GM18508 (cell line): Measurements from ENCODE around the gene ADAMTSL1.

ENCODE experiments used
- ATAC-seq: cut with Tn5 transposase; IDR thresholded peaks from one replicate; pipeline ENCODE4 v1.9.1; 2021; ENCODE audit warnings: moderate number of reproducible peaks; ENCODE audit not compliant: insufficient read depth, unreplicated experiment

The ADAMTSL1 gene

GRCh38 chr9:18869725-18870124 is 395.8 kb downstream of the ADAMTSL1 start:
- no peak for ATAC-seq

- ATAC-seq, result no peak
These were observed 400.1 kb downstream of the ADAMTSL1 start for GRCh38 chr9:18874069-18874468.

- peak; percentile 64 for ATAC-seq
These were observed 401.0 kb downstream of the ADAMTSL1 start for GRCh38 chr9:18874990-18875389.

GRCh38 chr9:18877984-18878383 is 404.0 kb downstream of the ADAMTSL1 start:
- no peak for ATAC-seq

GRCh38 chr9:18881758-18882157 is 407.8 kb downstream of the ADAMTSL1 start:
- no peak for ATAC-seq

GRCh38 chr9:18887546-18887945 is 413.6 kb downstream of the ADAMTSL1 start:
- no peak for ATAC-seq

GRCh38 chr9:18888290-18888689 is 414.3 kb downstream of the ADAMTSL1 start:
- ATAC-seq, result no peak

GRCh38 chr9:18889550-18889949 is 415.6 kb downstream of the ADAMTSL1 start:
- no peak for ATAC-seq

- peak; percentile 87 for ATAC-seq
These were observed 416.4 kb downstream of the ADAMTSL1 start for GRCh38 chr9:18890372-18890771.

- ATAC-seq, result no peak
These were observed 418.2 kb downstream of the ADAMTSL1 start for GRCh38 chr9:18891946-18892670.

- ATAC-seq, result no peak
These were observed 419.1 kb downstream of the ADAMTSL1 start for GRCh38 chr9:18893046-18893445.

GRCh38 chr9:18893491-18893890 is 419.5 kb downstream of the ADAMTSL1 start:
- ATAC-seq, result no peak

- no peak for ATAC-seq
These were observed 422.1 kb downstream of the ADAMTSL1 start for GRCh38 chr9:18896004-18896403.

- no peak for ATAC-seq
These were observed 422.7 kb downstream of the ADAMTSL1 start for GRCh38 chr9:18896531-18897179.

- no peak for ATAC-seq
These were observed 429.5 kb downstream of the ADAMTSL1 start for GRCh38 chr9:18903450-18903849.

- ATAC-seq, result no peak
These were observed 431.3 kb downstream of the ADAMTSL1 start for GRCh38 chr9:18905028-18905882.

- no peak for ATAC-seq
These were observed 432.1 kb downstream of the ADAMTSL1 start for GRCh38 chr9:18905883-18906629.

- no peak for ATAC-seq
These were observed 432.9 kb downstream of the ADAMTSL1 start for GRCh38 chr9:18906656-18907395.

GRCh38 chr9:18907927-18908625 is 434.1 kb downstream of the ADAMTSL1 start:
- ATAC-seq, result no peak
